C4-2B (cell line): Measurements from ENCODE around the gene RGS17.

Source experiments
- ZFX ChIP-seq: fragments of 450-650 bp; IDR thresholded peaks from 2 replicates; pipeline ENCODE4 v1.6.1; 2017
- TF ChIP-seq, protein P1 (sequence below): fragments of 450-650 bp; conservative IDR thresholded peaks from 2 replicates; pipeline ENCODE4 v1.5.1; 2017; ENCODE audit warnings: mild to moderate bottlenecking

DNA sequence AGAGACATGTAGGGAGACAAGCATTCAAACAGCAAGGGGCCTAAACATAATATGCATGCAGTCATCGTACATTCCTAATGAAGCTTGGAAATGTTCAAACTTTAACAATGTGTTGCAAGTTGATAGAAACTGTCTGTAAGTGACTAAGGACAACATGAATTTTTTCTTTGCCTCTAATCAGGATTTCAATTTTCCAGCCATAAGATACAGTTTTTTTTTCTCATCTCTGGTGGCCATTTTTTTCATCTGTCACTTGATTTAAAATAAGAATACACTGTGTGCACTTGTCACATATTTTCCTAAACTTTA lies 106.4 kb downstream of the RGS17 start:
- TF ChIP-seq, protein P1, sequence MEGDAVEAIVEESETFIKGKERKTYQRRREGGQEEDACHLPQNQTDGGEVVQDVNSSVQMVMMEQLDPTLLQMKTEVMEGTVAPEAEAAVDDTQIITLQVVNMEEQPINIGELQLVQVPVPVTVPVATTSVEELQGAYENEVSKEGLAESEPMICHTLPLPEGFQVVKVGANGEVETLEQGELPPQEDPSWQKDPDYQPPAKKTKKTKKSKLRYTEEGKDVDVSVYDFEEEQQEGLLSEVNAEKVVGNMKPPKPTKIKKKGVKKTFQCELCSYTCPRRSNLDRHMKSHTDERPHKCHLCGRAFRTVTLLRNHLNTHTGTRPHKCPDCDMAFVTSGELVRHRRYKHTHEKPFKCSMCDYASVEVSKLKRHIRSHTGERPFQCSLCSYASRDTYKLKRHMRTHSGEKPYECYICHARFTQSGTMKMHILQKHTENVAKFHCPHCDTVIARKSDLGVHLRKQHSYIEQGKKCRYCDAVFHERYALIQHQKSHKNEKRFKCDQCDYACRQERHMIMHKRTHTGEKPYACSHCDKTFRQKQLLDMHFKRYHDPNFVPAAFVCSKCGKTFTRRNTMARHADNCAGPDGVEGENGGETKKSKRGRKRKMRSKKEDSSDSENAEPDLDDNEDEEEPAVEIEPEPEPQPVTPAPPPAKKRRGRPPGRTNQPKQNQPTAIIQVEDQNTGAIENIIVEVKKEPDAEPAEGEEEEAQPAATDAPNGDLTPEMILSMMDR, result peak; percentile 60
- no peak for TF ChIP-seq ZFX
